SK-N-MC (cell line): ENCODE results near the gene SMAD9.

Experiments
- EZH2 ChIP-seq: fragments of 200-600 bp; sonication (generic); IDR thresholded peaks from one replicate; pipeline ENCODE4 v1.6.1; 2017; ENCODE audit warnings: antibody characterized with exemption
- POLR2AphosphoS5 ChIP-seq: IDR thresholded peaks from 2 replicates; pipeline ENCODE4 v1.6.1; 2012; ENCODE audit warnings: mild to moderate bottlenecking, low read depth, low read length, borderline replicate concordance

GRCh38 chr13:36880961-36881360 lies 39.1 kb downstream of the SMAD9 start:
- TF ChIP-seq EZH2: no peak
- TF ChIP-seq POLR2AphosphoS5: no peak
